Stimulated activated naive CD8-positive, alpha-beta T cell treated with anti-CD3 and anti-CD28 coated beads, Interleukin-15, amount 100 ng/mL, for 72 hours (primary cell): ENCODE measurements around the gene CCDC178.

ENCODE experiments used
- ATAC-seq: fragments of 150-1000 bp; cut with Tn5 transposase; 2 replicates; pipeline ENCODE4 v1.10.0; 2021; ENCODE audit warnings: mild to moderate bottlenecking, moderate library complexity
- DNase-seq, 2 donors: peaks; one replicate each; pipeline ENCODE4 v3.0.0; 2021 to 2022
- H3K27ac Mint-ChIP-seq, 2 donors: one replicate each; pipeline ENCODE4 v1.8.0; 2022; ENCODE audit warnings: mild to moderate bottlenecking in 2 of 2, mixed read lengths in 2 of 2, moderate library complexity in 2 of 2
- H3K27me3 Mint-ChIP-seq: one replicate; pipeline ENCODE4 v1.8.0; 2022; ENCODE audit warnings: mixed read lengths
- H3K4me1 Mint-ChIP-seq: one replicate; pipeline ENCODE4 v1.8.0; 2022; ENCODE audit warnings: mild to moderate bottlenecking, mixed read lengths
- H3K4me3 Mint-ChIP-seq, 2 donors: one replicate each; pipeline ENCODE4 v1.8.0; 2022; ENCODE audit warnings: mild to moderate bottlenecking in 2 of 2, mixed read lengths in 2 of 2, moderate library complexity in 1 of 2
- H3K9me3 Mint-ChIP-seq, 2 donors: one replicate each; pipeline ENCODE4 v1.8.0; 2022; ENCODE audit warnings: mixed read lengths in 2 of 2

The CCDC178 gene

DNA sequence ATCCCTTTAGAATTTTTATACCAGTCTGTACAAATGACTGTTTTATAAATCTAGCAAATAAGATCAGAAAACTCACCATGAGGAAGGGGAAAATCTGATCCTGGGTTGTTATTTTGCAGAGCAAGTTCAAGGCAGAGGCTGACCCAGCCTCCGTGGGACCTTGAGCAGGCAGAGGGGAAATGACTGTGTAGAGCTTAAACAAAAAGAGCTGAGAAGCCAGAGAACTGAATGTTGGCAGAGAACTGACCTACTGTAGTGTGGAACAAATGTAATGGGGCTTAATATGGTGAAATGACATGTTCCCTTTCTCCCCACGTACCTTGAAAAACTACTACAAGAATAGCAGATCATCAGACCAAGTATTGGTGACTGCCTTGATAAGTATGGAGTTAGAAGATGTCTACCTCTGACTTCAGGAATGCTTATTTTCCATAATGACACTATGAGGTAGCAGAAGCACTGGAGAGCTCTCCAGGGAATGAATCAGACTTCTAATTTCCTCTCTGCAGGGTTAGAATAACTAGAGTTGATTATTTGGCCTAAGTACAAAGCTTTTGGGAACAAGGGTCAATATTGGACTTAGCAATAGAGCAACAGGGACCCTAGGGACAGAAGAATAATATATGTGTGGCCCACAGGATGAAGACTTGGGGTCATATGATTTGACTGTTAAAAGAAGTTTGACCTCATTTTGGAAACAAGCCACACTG is 304.4 kb downstream of the CCDC178 start:
- no peak overlapping the region for H3K4me3 Mint-ChIP-seq
- H3K9me3 Mint-ChIP-seq = peaks cover 0 to 12% of the 10 kb centered on the region in 2 donors
- H3K27ac Mint-ChIP-seq = no peak overlapping the region
- H3K27me3 Mint-ChIP-seq = no peaks in the 10 kb centered on the region
- no peak for ATAC-seq
- no peaks in the 10 kb centered on the region for H3K4me1 Mint-ChIP-seq
- no peak for DNase-seq

DNA sequence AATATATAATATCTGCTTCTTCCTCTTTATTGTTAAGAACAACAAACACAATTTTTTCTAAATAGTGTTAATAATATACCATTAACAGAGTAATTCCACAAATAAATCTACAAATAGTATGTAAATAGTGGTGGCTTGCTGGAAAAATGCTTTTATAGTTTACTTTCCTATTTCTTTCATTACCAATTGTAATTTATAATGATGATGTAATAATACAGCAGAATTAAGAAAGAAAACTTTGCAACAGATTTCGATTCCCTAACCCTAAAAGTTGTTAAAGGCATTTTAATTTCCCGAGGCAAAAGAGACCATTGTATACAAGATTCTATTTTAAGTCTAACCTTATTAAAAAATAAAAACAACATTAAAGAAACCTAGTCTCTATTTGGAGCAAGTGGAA is 307.9 kb downstream of the CCDC178 start:
- DNase-seq (no peak), ATAC-seq (no peak)
- Mint-ChIP-seq H3K9me3 (no peaks in the 10 kb centered on the region), H3K27me3 (no peaks in the 10 kb centered on the region), H3K4me1 (no peaks in the 10 kb centered on the region), H3K27ac (no peak overlapping the region), H3K4me3 (no peak overlapping the region)

DNA sequence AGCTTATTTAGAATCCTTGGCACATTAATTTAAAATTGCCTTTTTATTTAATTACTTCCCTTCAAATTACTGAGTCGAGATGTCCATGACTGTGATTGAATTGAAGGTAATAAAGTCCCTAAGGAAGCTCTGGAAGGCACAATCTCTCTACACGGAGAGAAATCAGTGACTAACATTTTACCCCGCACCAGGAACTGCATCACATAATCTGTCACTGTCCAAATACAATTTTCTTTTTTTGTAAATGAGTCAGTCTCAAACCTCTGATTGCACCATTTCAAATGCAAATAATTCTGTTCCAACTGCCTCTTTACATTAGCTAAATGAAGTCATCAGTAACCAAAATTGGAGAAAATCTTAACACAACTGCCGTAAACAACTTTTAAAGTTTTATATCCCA is 311.9 kb downstream of the CCDC178 start:
- Mint-ChIP-seq H3K9me3 (no peaks in the 10 kb centered on the region), H3K27me3 (no peaks in the 10 kb centered on the region), H3K27ac (no peak overlapping the region), H3K4me1 (no peaks in the 10 kb centered on the region), H3K4me3 (no peak overlapping the region)
- ATAC-seq (no peak), DNase-seq (no peak)

DNA sequence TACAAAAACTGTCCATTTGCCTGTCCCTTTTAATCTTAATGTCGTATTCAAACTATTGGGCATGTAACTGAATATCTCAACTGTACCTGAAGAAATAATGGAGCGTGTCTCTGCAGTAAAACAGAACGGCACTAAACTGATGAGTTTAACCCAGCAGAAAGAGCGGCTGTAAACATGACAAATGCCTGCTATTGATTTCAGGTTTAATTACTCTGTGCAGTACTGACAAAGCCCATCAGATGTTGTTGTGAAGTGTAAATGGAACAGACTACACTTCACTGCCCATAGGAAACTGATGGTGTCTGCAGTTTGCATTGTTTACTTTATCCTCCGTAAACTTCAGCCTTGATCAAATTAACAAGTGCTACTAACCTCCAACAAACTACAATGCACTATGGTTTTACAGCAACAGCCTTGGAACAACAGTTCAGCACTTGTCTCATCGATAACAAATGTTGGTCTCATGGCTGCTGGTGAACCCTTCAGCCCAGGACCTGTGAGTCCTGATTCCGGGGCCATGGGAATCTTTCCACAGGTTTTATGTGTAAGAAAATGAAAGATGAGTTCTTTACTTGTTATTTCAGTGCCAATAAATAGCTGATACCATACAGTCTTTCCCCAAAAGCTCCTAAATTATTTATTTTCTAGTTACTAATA is 316.5 kb downstream of the CCDC178 start:
- H3K4me3 Mint-ChIP-seq = no peak overlapping the region
- H3K27ac Mint-ChIP-seq = no peak overlapping the region
- DNase-seq (no peak), ATAC-seq (no peak)
- no peaks in the 10 kb centered on the region for H3K4me1 Mint-ChIP-seq
- H3K27me3 Mint-ChIP-seq = no peaks in the 10 kb centered on the region
- H3K9me3 Mint-ChIP-seq = no peaks in the 10 kb centered on the region

DNA sequence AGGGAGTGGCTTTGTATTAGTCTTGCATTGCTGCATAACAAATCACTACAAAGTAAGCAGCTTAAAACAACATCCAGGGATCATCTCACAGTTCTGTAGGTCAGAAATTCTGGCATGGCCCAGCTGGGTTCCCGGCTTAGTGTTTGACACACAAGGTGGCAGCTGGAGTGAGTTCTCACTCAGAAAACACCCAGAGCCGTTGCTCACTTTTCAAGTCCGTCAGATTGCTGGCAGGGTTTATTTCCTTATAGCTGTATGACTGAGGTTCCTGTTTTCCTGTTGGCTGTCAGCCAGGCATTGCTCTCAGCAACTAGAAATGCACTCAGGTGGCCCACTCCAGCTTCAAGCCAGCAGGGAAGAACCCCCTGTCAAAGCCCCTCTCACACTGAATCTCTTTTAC is 324.1 kb downstream of the CCDC178 start:
- DNase-seq = no peak
- no peak overlapping the region for H3K4me3 Mint-ChIP-seq
- H3K27me3 Mint-ChIP-seq = no peaks in the 10 kb centered on the region
- H3K9me3 Mint-ChIP-seq = peaks cover 0 to 7% of the 10 kb centered on the region in 2 donors
- no peaks in the 10 kb centered on the region for H3K4me1 Mint-ChIP-seq
- H3K27ac Mint-ChIP-seq = no peak overlapping the region
- ATAC-seq = no peak

GRCh38 chr18:33115917-33116316 is 324.6 kb downstream of the CCDC178 start:
- H3K27ac Mint-ChIP-seq = no peak overlapping the region
- no peaks in the 10 kb centered on the region for H3K27me3 Mint-ChIP-seq
- no peaks in the 10 kb centered on the region for H3K4me1 Mint-ChIP-seq
- H3K4me3 Mint-ChIP-seq = no peak overlapping the region
- ATAC-seq (no peak), DNase-seq (no peak)
- H3K9me3 Mint-ChIP-seq = peaks cover 0 to 7% of the 10 kb centered on the region in 2 donors

- no peak overlapping the region for H3K4me3 Mint-ChIP-seq
- H3K4me1 Mint-ChIP-seq = no peaks in the 10 kb centered on the region
- H3K27ac Mint-ChIP-seq = no peak overlapping the region
- peaks cover 0 to 7% of the 10 kb centered on the region in 2 donors for H3K9me3 Mint-ChIP-seq
- no peaks in the 10 kb centered on the region for H3K27me3 Mint-ChIP-seq
- no peak for ATAC-seq
- DNase-seq = no peak
Measured at GRCh38 chr18:33115476-33115875, 325.0 kb downstream of the CCDC178 start.

DNA sequence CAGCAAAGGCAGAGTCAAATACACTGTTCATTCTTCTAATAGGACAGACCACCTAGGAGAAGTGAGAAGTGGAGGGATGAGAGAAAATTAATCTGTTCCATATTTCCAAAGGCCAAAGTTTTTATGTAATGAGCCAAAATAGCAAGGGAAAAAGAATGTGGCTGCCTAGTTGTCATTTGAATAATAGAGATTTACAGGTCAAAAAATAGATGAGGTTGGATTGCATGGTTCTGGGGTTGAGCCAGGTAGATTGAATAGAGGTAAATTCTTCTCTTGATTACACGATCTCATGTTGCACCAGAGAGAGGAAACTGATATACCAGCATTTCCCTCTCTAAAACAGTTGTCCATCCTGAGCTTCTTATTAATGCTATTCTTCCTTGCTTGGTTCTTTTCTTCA is 325.8 kb downstream of the CCDC178 start:
- peaks cover 0 to 7% of the 10 kb centered on the region in 2 donors for H3K9me3 Mint-ChIP-seq
- H3K4me1 Mint-ChIP-seq = no peaks in the 10 kb centered on the region
- no peak overlapping the region for H3K27ac Mint-ChIP-seq
- ATAC-seq (no peak), DNase-seq (no peak)
- no peaks in the 10 kb centered on the region for H3K27me3 Mint-ChIP-seq
- H3K4me3 Mint-ChIP-seq = no peak overlapping the region

DNA sequence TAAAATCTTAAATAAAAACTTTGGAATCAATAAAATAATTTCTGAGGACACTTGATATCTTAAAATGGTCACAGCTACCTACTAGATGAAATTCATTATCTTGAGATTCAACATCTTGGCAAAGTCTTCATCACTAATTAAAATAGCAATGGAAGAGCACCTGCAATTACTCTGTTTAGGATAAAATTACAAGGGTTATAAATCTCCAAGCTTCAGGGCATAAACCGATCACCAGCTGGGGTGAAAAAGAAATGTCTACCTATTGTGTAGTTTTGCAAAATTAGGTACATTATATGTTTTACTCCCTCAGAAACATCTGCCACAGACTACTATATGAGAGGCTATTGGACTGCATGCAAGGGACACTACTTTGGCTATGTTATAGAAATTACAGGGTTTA is 327.1 kb downstream of the CCDC178 start:
- no peaks in the 10 kb centered on the region for H3K27me3 Mint-ChIP-seq
- no peak for ATAC-seq
- no peak overlapping the region for H3K4me3 Mint-ChIP-seq
- H3K4me1 Mint-ChIP-seq = no peaks in the 10 kb centered on the region
- no peak overlapping the region for H3K27ac Mint-ChIP-seq
- no peak for DNase-seq
- H3K9me3 Mint-ChIP-seq = peaks cover 0 to 7% of the 10 kb centered on the region in 2 donors

- no peak for ATAC-seq
- no peaks in the 10 kb centered on the region for H3K9me3 Mint-ChIP-seq
- H3K4me1 Mint-ChIP-seq = no peaks in the 10 kb centered on the region
- no peak for DNase-seq
- no peak overlapping the region for H3K4me3 Mint-ChIP-seq
- H3K27me3 Mint-ChIP-seq = no peaks in the 10 kb centered on the region
- no peak overlapping the region for H3K27ac Mint-ChIP-seq
Measured at GRCh38 chr18:33107511-33107910, 333.0 kb downstream of the CCDC178 start.

DNA sequence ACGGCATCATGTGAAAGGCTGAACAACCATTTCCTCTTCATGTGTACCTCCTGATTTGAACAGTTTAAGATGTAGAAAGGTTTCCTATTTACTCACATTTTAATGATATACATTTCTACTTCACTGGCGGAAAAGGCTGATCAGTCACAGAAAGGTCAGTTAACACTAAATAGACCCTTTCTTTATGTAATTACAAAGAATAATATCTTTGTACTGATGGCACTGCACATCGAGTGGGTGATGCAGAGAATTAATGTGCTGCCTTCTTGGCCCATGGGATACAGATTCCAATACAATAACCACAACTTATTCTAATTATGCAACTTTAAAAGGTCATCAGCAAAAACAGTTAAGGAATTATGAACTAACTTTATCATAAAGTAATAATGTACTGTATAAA is 339.2 kb downstream of the CCDC178 start:
- Mint-ChIP-seq H3K4me1 (no peaks in the 10 kb centered on the region), H3K4me3 (no peak overlapping the region), H3K27ac (no peak overlapping the region), H3K9me3 (no peaks in the 10 kb centered on the region), H3K27me3 (no peaks in the 10 kb centered on the region)
- DNase-seq = no peak
- no peak for ATAC-seq

DNA sequence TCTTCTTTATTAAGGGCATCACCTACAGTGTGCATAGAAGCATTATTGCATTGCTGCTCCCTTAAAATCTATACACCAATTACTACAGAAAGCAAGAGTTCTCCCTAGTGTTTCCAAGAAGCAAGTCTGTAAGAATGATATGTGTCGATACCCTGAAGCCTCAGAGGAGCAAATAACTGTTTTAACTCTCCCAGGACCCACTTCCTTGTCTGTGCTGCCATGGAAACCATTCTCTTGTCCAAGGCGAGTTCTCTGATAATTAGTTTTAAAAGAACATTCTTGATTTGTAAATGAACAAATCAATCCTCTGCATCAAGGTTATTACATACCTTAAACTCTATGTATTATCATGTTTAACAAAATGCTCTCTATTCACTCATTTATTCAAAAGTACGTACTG is 340.9 kb downstream of the CCDC178 start:
- no peaks in the 10 kb centered on the region for H3K4me1 Mint-ChIP-seq
- no peaks in the 10 kb centered on the region for H3K9me3 Mint-ChIP-seq
- no peak for ATAC-seq
- no peak for DNase-seq
- no peaks in the 10 kb centered on the region for H3K27me3 Mint-ChIP-seq
- H3K4me3 Mint-ChIP-seq = no peak overlapping the region
- H3K27ac Mint-ChIP-seq = no peak overlapping the region

GRCh38 chr18:33097126-33097525 is 343.4 kb downstream of the CCDC178 start:
- H3K4me3 Mint-ChIP-seq = no peak overlapping the region
- no peak overlapping the region for H3K27ac Mint-ChIP-seq
- H3K27me3 Mint-ChIP-seq = no peaks in the 10 kb centered on the region
- no peaks in the 10 kb centered on the region for H3K4me1 Mint-ChIP-seq
- H3K9me3 Mint-ChIP-seq = no peaks in the 10 kb centered on the region
- DNase-seq = no peak
- ATAC-seq = no peak

GRCh38 chr18:33090461-33090860 is 350.1 kb downstream of the CCDC178 start:
- no peak for ATAC-seq
- DNase-seq = no peak
- Mint-ChIP-seq H3K4me3 (no peak overlapping the region), H3K27me3 (no peaks in the 10 kb centered on the region), H3K4me1 (no peaks in the 10 kb centered on the region), H3K9me3 (peaks cover 0 to 5% of the 10 kb centered on the region in 2 donors), H3K27ac (no peak overlapping the region)

DNA sequence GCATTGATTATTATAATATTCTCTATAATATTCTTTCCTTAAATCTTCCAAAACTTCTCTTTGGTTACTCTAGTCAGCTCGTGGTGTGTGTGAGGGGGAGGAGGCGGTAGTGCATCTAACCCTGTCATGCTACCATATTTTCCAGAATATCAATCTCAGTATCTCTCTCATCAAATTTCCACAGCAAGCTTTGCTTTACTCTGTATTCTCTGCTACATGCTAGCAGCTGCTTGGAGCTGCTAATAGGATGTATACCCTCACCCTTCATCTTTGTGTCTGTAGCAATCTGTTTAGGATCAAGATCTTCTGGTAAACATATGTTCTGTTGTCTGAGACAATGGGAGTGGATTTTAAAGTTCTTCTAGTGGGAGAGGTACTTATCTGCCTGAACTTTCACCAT is 363.9 kb downstream of the CCDC178 start:
- H3K4me1 Mint-ChIP-seq = no peaks in the 10 kb centered on the region
- peaks cover 16 to 18% of the 10 kb centered on the region in 2 donors for H3K9me3 Mint-ChIP-seq
- H3K27ac Mint-ChIP-seq = no peak overlapping the region
- no peak for DNase-seq
- no peak overlapping the region for H3K4me3 Mint-ChIP-seq
- no peak for ATAC-seq
- H3K27me3 Mint-ChIP-seq = no peaks in the 10 kb centered on the region

- H3K4me1 Mint-ChIP-seq = no peaks in the 10 kb centered on the region
- DNase-seq (no peak), ATAC-seq (no peak)
- no peak overlapping the region for H3K4me3 Mint-ChIP-seq
- peaks cover 16 to 18% of the 10 kb centered on the region in 2 donors for H3K9me3 Mint-ChIP-seq
- H3K27me3 Mint-ChIP-seq = no peaks in the 10 kb centered on the region
- H3K27ac Mint-ChIP-seq = no peak overlapping the region
Measured at GRCh38 chr18:33074125-33074524, 366.4 kb downstream of the CCDC178 start.
